Right lung (tissue), 5 donors: ENCODE measurements around the gene HNRNPA1L2. TPM values are rescaled to one million over a fixed set of nuclear protein-coding genes. Genes with fewer than 3 reads are reported as not detected.
A peak's percentile ranks its signal among the peaks of the same experiment; 100 is the strongest.
"Not testable (repeated sequence)": the region's sequence is repeated elsewhere in the genome, so short reads cannot be mapped to it uniquely, and the experiment has no call there.

Experiments used
- DNase-seq, 2 donors: peaks; one replicate each; pipeline ENCODE4 v3.0.0-alpha.2; 2013
- polyA plus RNA-seq, 5 donors: library from polyadenylated mRNA; unstranded; fragments of 120-200 nt; gene quantifications; one replicate each; pipeline versions ENCODE4 v1.2.1 to v1.2.3, GENCODE V29; 2013; ENCODE audit warnings: inconsistent platforms in 1 of 5, low replicate concordance in 1 of 5; ENCODE audit not compliant: insufficient read length in 5 of 5, insufficient read depth in 1 of 5

Gene HNRNPA1L2
- polyA plus RNA-seq, 5 donors: 23.0 to 32.6 (median 26.3) TPM

DNA sequence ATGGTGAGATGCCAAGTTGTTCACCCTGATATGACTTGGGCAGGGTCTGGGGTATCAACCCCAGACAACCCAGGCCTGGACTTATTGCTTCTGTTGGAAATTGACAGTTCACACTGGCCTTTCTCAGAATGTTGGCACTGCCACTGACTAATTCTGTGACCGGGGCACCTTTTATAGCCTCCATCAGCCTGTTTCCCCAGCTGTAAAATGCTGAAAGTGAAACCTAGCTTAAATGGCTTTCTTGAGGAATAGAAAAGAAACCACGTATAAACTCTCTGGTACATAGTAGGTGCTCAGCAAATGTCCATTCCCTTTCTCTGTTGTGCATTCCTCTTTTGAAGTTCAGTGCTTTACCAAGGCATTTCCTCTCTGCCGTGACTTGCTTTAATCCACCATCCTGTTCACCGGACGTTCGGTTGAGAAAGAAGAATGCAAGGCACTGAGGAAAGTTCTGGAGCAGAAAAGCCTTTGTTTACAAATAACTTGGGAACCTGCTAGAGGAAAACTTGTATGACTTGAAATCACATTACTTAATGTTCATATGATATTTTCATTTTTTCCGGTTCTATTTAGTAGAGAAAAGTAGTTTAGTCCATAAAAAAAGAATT, 11.0 kb upstream of the HNRNPA1L2 start:
- DNase-seq: not testable (repeated sequence)

DNA sequence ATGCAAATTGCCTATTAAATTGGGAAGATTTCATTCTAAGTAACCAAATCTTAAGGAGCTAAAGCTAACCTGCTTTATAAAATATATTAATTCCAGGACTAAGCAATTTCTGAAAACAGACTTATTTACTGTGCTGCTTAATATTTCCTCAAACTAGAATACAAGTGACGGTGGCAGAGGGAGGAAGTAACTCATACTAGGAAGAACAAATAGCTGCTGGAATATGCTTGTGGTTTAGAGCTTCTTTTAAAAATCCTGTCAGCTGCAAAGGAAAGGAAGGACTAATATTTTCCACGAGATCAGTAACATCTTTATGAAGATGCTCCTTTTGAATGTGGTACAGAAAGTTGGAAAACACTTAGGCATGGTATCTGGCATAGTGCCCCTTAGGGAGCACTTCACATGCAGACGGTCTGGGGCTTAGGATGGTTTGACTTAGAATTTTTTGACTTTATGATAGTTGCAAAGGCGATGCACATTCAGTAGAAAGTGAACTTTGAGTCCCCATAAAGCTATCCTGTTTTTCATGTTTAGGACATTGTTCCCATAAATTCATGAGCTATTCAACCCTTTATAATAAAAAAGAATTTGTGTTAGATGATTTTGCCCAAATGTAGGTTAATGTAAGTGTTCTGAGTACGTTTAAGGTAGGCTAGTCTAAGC, 3.4 kb upstream of the HNRNPA1L2 start:
- no peak for DNase-seq

GRCh38 chr13:52644108-52644507, 1.9 kb downstream of the HNRNPA1L2 start:
- DNase-seq: no peak

DNA sequence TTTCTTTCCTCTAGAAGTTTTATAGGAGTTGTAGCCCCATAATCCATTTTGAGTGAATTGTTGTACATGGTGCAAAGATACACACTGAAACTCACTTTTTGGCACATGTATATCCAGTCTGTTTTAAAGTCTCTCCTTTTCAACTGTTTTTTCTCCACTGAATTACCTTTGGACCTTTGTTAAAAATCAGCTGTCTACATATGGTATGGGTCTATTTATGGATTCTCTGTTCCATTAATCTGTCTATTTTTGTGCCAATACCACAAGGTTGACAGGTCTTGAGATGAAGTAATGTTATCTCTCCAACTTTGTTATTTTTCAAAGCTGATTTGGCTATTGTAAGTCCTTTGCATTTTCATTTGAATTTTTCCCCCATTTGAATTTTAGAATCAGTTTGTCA, 4.7 kb downstream of the HNRNPA1L2 start:
- no peak for DNase-seq

DNA sequence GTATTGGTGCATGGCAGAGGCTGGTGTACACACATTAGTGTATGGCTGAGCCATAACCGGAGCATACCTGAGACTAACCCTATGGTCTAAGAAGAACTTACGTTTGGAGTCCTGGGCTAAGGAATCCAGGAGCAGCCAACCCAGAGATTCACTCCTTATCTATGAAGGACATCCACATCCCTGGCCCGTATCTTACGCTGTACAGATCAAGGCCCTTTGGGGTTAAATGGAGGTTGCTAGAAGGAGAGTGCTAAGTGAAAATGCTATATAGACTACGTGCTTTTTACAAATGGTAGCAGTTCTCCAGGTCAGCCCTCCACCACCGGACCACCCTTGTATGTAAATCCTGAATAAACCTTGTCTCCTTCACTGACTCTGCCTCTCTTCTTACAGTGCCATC, 8.5 kb downstream of the HNRNPA1L2 start:
- no peak for DNase-seq

DNA sequence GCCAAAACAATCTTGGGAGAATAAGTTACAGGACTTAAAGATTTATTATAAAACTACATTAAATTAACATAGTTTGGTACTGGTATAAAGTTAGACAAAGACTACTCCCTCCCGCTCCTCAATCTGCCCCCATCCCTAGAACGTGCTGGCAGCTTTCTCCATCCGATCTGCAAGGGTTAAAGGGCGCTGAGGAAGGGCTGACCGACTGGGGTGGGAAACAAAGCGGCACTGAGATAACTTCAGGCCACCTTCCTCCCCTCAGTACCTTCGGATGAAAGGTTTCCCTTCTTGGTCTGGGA, 9.6 kb downstream of the HNRNPA1L2 start:
- no peak for DNase-seq

DNA sequence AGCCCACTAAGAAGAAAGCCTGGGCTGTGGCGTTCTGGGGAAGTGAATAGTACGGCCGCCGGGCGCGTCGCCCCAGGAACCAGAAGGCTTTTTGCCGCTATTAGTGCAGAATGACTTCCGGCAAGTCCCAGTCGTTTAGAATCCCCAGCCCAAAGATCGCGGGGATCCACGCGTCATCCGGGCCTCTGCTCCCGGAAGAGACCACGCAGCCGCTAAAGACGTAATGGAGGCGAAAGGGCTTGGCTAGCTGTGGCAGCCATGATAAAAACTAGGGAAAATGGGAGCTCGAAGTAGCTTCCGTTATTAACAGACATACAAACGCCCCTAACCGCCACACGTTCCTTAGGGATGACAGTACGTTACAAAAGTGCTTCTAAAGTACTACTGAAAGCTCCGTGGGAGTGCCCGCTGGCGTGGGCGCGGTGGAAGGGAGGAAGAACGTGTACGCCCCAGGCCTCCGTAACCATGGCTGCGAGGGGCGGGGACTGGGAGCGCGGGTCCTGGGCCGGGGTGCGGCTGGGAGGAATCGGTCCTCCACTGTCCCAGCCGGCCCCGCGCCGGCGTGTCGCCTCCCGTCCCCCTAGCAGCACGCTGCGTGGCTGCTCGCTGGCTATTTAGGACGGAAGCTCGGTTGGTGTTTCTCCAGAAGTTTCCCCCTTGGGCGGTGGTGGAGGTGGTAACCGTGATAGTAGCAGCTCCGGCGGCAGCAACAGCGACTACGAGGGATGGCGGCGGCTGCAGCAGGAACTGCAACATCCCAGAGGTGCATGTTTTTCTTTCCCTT, 10.2 kb downstream of the HNRNPA1L2 start, which contains the start of gene SUGT1:
TSS of gene SUGT1 (plus strand) at position 641 of the 784 bp plus-strand sequence. CDS start at position 726, 85 bp downstream.
- DNase-seq: peak; percentile 98

GRCh38 chr13:52652980-52653303, 10.7 kb downstream of the HNRNPA1L2 start:
- DNase-seq: no peak

DNA sequence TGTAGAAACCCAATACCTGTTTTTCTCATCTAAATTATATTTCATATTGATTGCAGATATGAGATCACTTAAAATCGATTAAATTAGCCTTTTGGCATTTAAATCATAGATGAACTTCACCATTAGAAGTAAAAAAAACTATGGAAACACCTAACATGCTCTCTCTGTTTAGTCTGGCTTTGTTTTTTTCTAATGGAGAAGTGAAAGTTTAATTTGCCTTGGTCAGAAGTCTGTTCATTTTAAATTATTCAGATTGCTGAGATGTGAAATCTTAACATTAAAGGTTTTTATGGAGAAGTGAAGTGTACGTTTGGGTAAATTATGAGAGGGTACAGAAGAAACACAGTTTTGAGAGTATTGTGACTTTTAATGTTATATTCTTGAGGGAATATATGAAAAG, 17.1 kb downstream of the HNRNPA1L2 start:
- DNase-seq: no peak

- no peak for DNase-seq
Measured at GRCh38 chr13:52664272-52664671, 22.0 kb downstream of the HNRNPA1L2 start.

DNA sequence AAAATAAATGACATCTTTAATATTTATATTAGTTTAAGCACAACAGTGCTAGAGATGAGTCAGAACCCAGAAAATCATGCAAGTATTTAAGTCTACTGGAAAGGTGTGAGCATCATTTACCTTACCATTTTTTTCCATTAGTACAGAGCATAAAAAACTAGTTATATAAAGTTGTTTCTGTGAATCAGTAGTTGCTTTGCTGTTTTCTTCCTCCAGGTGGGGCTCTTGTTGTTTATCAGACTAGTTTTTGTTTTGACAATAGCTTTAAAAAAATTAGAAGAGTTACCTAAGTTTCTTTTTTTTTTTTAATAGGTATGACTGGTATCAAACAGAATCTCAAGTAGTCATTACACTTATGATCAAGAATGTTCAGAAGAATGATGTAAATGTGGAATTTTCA, 23.1 kb downstream of the HNRNPA1L2 start:
- no peak for DNase-seq

DNA sequence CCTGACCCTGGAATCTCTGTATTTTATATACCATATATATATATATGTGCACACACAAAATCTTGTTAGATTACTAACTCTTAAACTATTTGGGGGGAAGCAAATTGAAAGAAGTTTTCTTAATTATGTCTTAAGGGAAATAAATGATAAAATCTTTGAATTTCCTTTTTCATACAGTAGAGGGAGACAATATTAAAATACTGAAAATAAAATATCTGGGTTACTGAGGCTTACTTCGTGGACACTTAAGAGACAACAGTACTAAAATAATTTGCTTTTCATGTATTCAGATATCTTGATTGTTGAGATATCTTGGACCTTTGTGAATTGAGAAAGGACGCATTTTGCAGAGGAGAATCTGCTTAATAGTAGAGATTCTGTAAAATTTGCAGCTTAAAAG, 27.4 kb downstream of the HNRNPA1L2 start:
- no peak for DNase-seq

DNA sequence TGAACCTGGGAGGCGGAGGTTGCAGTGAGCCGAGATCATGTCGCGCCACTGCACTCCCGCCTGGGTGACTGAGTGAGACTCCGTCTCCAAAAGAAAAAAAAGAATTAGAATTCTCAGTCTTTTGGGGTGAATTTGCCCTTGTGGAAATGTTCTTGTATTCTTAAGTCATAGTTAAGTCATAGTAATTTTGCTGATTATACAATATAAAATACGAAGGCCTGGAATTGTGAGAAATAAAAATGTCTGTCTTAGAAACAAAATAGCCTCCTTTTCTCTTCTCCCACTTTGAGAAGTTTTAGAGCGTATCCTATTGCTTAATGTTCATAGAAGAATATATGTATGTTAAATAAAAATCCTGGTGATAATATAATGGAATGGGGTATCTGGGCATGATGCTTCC, 28.5 kb downstream of the HNRNPA1L2 start:
- DNase-seq: no peak

- no peak for DNase-seq
Measured at GRCh38 chr13:52673465-52673864, 31.2 kb downstream of the HNRNPA1L2 start.

DNA sequence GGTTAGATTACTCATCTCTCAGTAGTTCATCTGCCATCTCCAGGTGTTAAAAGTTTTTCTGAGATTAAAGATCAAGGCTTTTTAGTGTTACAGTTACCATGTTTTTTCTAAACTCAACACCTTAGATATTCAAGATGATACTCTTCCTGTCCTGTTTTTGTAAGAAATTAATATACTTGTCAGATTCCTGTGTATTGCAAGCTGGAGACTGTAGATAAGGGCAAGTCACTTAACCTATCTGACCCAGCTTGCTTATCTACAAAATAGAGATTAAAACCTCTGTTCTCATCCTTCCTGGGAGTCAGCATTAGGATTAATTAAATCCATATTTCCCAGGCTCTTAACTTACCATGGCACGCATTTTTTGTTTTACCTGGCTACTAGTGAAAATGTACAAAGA, 35.6 kb downstream of the HNRNPA1L2 start:
- DNase-seq: no peak

- DNase-seq: not testable (repeated sequence)
Measured at GRCh38 chr13:52685806-52686205, 43.6 kb downstream of the HNRNPA1L2 start.

DNA sequence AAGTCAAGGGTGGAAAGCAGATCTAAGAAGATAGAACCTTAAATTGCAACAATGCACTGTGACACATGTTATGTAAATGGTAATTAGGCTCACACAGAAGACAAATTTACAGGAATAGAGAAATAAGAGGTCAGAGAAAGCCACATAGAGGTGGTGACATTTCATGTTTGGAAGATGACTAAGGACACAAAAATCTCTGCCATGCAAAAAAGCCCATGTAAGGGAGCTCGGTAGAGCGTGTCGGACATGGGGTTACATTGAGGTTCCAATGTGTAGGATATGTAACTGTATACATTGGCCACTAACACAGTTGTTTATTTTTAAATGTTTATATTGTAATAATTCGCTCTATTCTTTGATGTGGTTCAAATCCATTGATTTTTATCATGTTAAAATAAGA, 44.1 kb downstream of the HNRNPA1L2 start:
- DNase-seq: no peak

Other genes starting within 250 kb of the HNRNPA1L2 start
- 10 to 100 TPM; 40.4 to 52.0 (median 47.2) TPM for gene THSD1, start 236.3 kb upstream of the HNRNPA1L2 start, polyA plus RNA-seq
- 10 to 100 TPM; 48.2 to 81.0 (median 70.9) TPM for gene VPS36, start 191.8 kb upstream of the HNRNPA1L2 start, polyA plus RNA-seq
- gene CKAP2, start 187.0 kb upstream of the HNRNPA1L2 start, polyA plus RNA-seq: 100 to 1,000 TPM in 1 of 5 donors, 10 to 100 TPM in 4; 44.4 to 133 (median 57.5) TPM
- gene SUGT1, start 10.4 kb downstream of the HNRNPA1L2 start, polyA plus RNA-seq: 10 to 100 TPM; 46.7 to 62.2 (median 55.6) TPM
- gene CNMD, start 97.4 kb downstream of the HNRNPA1L2 start, polyA plus RNA-seq: 1 to 10 TPM; 4.3 to 9.8 (median 9.1) TPM
- gene PCDH8, start 206.2 kb downstream of the HNRNPA1L2 start, polyA plus RNA-seq: under 1 TPM in 2 of 5 donors, not detected in 3; 0.04 to 0.10 TPM